GM12878 (cell line): ENCODE measurements around the gene TSPAN19. TPM values are rescaled to one million over a fixed set of nuclear protein-coding genes. Genes with fewer than 3 reads are reported as not detected.

ENCODE experiments used
- ATAC-seq: fragments of 200-7000 bp; cut with Tn5 transposase; 3 replicates; pipeline ENCODE4 v1.9.1; 2020; ENCODE audit warnings: mild to moderate bottlenecking, moderate library complexity
- BruUV-seq: library from RNA; stranded (reverse); fragments of 400-500 nt; replicated peaks from 2 replicates; lab custom pipeline; 2021; lab: Mats Ljungman, UMichigan
- CTCF ChIA-PET: fragments of 300-600 bp; sonication (Branson Sonifier 250); formaldehyde crosslinking; extraction: SDS; loops from one replicate; lab custom pipeline; 2021; ENCODE audit warnings: inconsistent platforms; lab: Yijun Ruan, JAX
- POLR2A ChIA-PET: fragments of 350-600 bp; formaldehyde crosslinking; extraction: SDS; loops from one replicate; lab custom pipeline; 2021; ENCODE audit warnings: inconsistent platforms; lab: Charles Lee
- RAD21 ChIA-PET: fragments of 300-600 bp; sonication (Branson Sonifier 250); formaldehyde crosslinking; loops from one replicate; lab custom pipeline; 2023; ENCODE audit warnings: antibody characterized with exemption; ENCODE audit not compliant: unreplicated experiment; lab: Charles Lee
- SMC1A ChIA-PET: fragments of 300-600 bp; sonication (Branson Sonifier 250); formaldehyde crosslinking; loops from one replicate; lab custom pipeline; 2023; ENCODE audit not compliant: unreplicated experiment, uncharacterized antibody; lab: Charles Lee
- DNase-seq: peaks from one replicate; pipeline ENCODE4 v3.0.0-alpha.2; 2011; ENCODE audit warnings: low read depth, low spot score
- FAIRE-seq: peaks from 3 replicates; lab custom pipeline; 2011; peaks lifted over from hg19 to GRCh38; lab: Jason Lieb, UNC
- H2AFZ ChIP-seq: 2 replicates; pipeline ENCODE4 v1.6.0; 2011; ENCODE audit warnings: low read depth, low read length, control low read depth; ENCODE audit not compliant: control insufficient read depth
- H3K27ac ChIP-seq: 2 replicates; pipeline ENCODE4 v1.5.1; 2011; ENCODE audit warnings: control low read depth; ENCODE audit not compliant: control insufficient read depth, insufficient read depth
- H3K27me3 ChIP-seq, 2 experiments: replicated peaks in 1 of 2; 2 replicates each; pipeline versions ENCODE4 v1.6.0 to v1.6.1; 2011; ENCODE audit warnings: low read length in 1 of 2; ENCODE audit not compliant: control insufficient read depth in 2 of 2, insufficient read depth in 2 of 2
- H3K36me3 ChIP-seq, 2 experiments: 2 replicates each; pipeline ENCODE4 v1.5.1; 2011; ENCODE audit warnings: low read length in 1 of 2; ENCODE audit not compliant: control insufficient read depth in 2 of 2, insufficient read depth in 2 of 2
- H3K4me1 ChIP-seq: 2 replicates; pipeline ENCODE4 v1.6.1; 2011; ENCODE audit warnings: mild to moderate bottlenecking, low read length, moderate library complexity, mixed read lengths; ENCODE audit not compliant: control insufficient read depth, insufficient read depth
- H3K4me2 ChIP-seq: 2 replicates; pipeline ENCODE4 v1.6.0; 2011; ENCODE audit warnings: control low read depth; ENCODE audit not compliant: control insufficient read depth, insufficient read depth
- H3K4me3 ChIP-seq: fragments of 200-600 bp; sonication (generic); 2 replicates; pipeline ENCODE4 v1.5.1; 2016
- H3K79me2 ChIP-seq: 2 replicates; pipeline ENCODE4 v1.6.0; 2011; ENCODE audit warnings: low read length; ENCODE audit not compliant: control insufficient read depth, insufficient read depth
- H3K9ac ChIP-seq: 2 replicates; pipeline ENCODE4 v1.8.0; 2011; ENCODE audit warnings: low read length, control low read depth, mixed read lengths; ENCODE audit not compliant: control insufficient read depth, insufficient read depth
- H3K9me3 ChIP-seq: replicated peaks from 3 replicates; pipeline ENCODE4 v1.5.1; 2011; ENCODE audit warnings: mild to moderate bottlenecking, low read length; ENCODE audit not compliant: control insufficient read depth, insufficient read depth
- H4K20me1 ChIP-seq: 2 replicates; pipeline ENCODE4 v1.6.0; 2011; ENCODE audit not compliant: control insufficient read depth, insufficient read depth
- ATF3 ChIP-seq: IDR thresholded peaks from 2 replicates; pipeline ENCODE4 v1.6.1; 2011; ENCODE audit warnings: low read depth, mild to moderate bottlenecking, low read length, moderate library complexity, borderline replicate concordance; ENCODE audit errors: extremely low read depth
- CEBPZ ChIP-seq: fragments of 150-350 bp; IDR thresholded peaks from 2 replicates; pipeline ENCODE4 v1.6.1; 2016; ENCODE audit warnings: low read depth, low read length
- GABPA ChIP-seq: IDR thresholded peaks from 2 replicates; pipeline ENCODE4 v1.6.1; 2014; ENCODE audit warnings: antibody characterized with exemption, low read depth, mild to moderate bottlenecking, inconsistent platforms
- IKZF2 ChIP-seq, 2 experiments: fragments of 450-650 bp; IDR thresholded peaks; 2 replicates each; pipeline ENCODE4 v1.6.1; 2017; ENCODE audit warnings: mild to moderate bottlenecking in 2 of 2, moderate library complexity in 2 of 2
- MLLT1 ChIP-seq: fragments of 450-650 bp; IDR thresholded peaks from 2 replicates; pipeline ENCODE4 v1.6.1; 2016; ENCODE audit warnings: mild to moderate bottlenecking
- RB1 ChIP-seq: fragments of 450-650 bp; formaldehyde crosslinking; IDR thresholded peaks from 2 replicates; pipeline ENCODE4 v1.6.1; 2017; ENCODE audit warnings: mild to moderate bottlenecking, borderline replicate concordance
- REST ChIP-seq: IDR thresholded peaks from 2 replicates; pipeline ENCODE4 v1.6.1; 2012; ENCODE audit warnings: mild to moderate bottlenecking, low read depth, low read length
- SIN3A ChIP-seq: IDR thresholded peaks from 2 replicates; pipeline ENCODE4 v1.6.1; 2012; ENCODE audit warnings: low read depth, low read length, improper control_type of control experiment
- SP1 ChIP-seq: IDR thresholded peaks from one replicate; pipeline ENCODE4 v1.6.1; 2011; ENCODE audit warnings: low read depth, low read length
- ZNF217 ChIP-seq: fragments of 450-650 bp; IDR thresholded peaks from 2 replicates; pipeline ENCODE4 v1.6.1; 2017; ENCODE audit warnings: antibody characterized with exemption, mild to moderate bottlenecking
- ZNF687 ChIP-seq: fragments of 450-650 bp; IDR thresholded peaks from 2 replicates; pipeline ENCODE4 v1.6.1; 2017; ENCODE audit warnings: mild to moderate bottlenecking, moderate library complexity
- ZZZ3 ChIP-seq: IDR thresholded peaks from 2 replicates; pipeline ENCODE4 v1.6.1; 2011; ENCODE audit warnings: low read depth; ENCODE audit not compliant: control insufficient read depth, insufficient read length
- WGBS: methylation state at CpG from one replicate; pipeline ENCODE4 v1.1.6; 2016; ENCODE audit warnings: low lambda C conversion rate; ENCODE audit not compliant: insufficient replicate concordance, insufficient coverage; ENCODE audit errors: missing lambda C conversion rate; 5-methylcytosine and 5-hydroxymethylcytosine counted together
- in situ Hi-C: fragments of 300-500 bp; cut with MboI; formaldehyde crosslinking; loops from 9 replicates; pipeline ENCODE4 v1.14.3; 2018; ENCODE audit warnings: mixed read lengths
- intact Hi-C: fragments of 100-400 bp; cut with micrococcal nuclease; formaldehyde crosslinking; loops from one replicate; pipeline ENCODE4 v1.14.2; 2022; ENCODE audit not compliant: unreplicated experiment
- polyA plus RNA-seq, 11 experiments: library from polyadenylated mRNA; depleted of rRNA in 4 of 11; unstranded in 6 of 11; stranded (reverse) in 5 of 11; fragments of >200 nt; fragmentation: Nextera tagmentation in 4 of 11; fragmentation: Illumina TruSeq in 1 of 11; extraction: Ambion mirVana in 4 of 11; extraction: Trizol in 1 of 11; gene quantifications; 1 replicate in 1 of 11; 2 replicates in 10 of 11; pipeline versions ENCODE4 v1.2.1 to v1.2.3, GENCODE V29; 2011 to 2016; ENCODE audit warnings: inconsistent platforms in 2 of 11, missing spikeins in 2 of 11, low read depth in 1 of 11
- total RNA-seq, 4 experiments: library from RNA; depleted of rRNA in 3 of 4; stranded (reverse); fragments of >200 nt in 3 of 4; fragmentation: Illumina TruSeq in 1 of 4; extraction: Trizol in 1 of 4; gene quantifications; 2 replicates each; pipeline versions ENCODE4 v1.2.1 to v1.2.3, GENCODE V29; 2013 to 2021

The TSPAN19 gene
- total and polyA plus RNA-seq, 10 of the 15 experiments (the other 5 are each of a cell fraction or from before 2014, with no cell fraction given), result not detected

GRCh38 chr12:84976133-84976532 lies 59.9 kb downstream of the TSPAN19 start:
- SMC1A ChIA-PET, result no interaction called here
- ATAC-seq, result no peak
- no peak for DNase-seq
- FAIRE-seq, result no peak
- POLR2A ChIA-PET, result no interaction called here
- intact Hi-C loops (no loop called here), in situ Hi-C loops (no loop called here)
- no peaks in the 10 kb centered on the region for H3K36me3 ChIP-seq
- TF ChIP-seq GABPA (no peak), SP1 (no peak), ATF3 (no peak), IKZF2 (IDR thresholded peaks at IDR 0.05) (no peak), ZNF217 (no peak), SIN3A (no peak), RB1 (no peak), MLLT1 (no peak), ZZZ3 (no peak), CEBPZ (no peak), REST (no peak), ZNF687 (no peak)
- BruUV-seq, result no TSS peak
- no peaks in the 10 kb centered on the region for H3K4me1 ChIP-seq
- no peak overlapping the region for H2AFZ ChIP-seq
- H3K4me2 ChIP-seq, result no peak overlapping the region
- WGBS, result 31% methylated on average over 3 of the region's 3 CpGs
- H3K9me3 ChIP-seq, result no peaks in the 10 kb centered on the region
- no peaks in the 10 kb centered on the region for H4K20me1 ChIP-seq
- RAD21 ChIA-PET, result no interaction called here
- H3K27ac ChIP-seq, result no peak overlapping the region
- CTCF ChIA-PET, result no interaction called here
- no peak overlapping the region for H3K9ac ChIP-seq
- no peaks in the 10 kb centered on the region for H3K79me2 ChIP-seq
- no peaks in the 10 kb centered on the region for H3K27me3 ChIP-seq
- no peak overlapping the region for H3K4me3 ChIP-seq
